ENCODE measurements around the gene HDGFL3. TPM values are rescaled to one million over a fixed set of nuclear protein-coding genes. Genes with fewer than 3 reads are reported as not detected.

HDGFL3 gene
- total and polyA plus RNA-seq, 10 of the 15 experiments (the other 5 are each of a cell fraction or from before 2014, with no cell fraction given) = 5.6 to 40.6 (median 15.8) TPM

DNA sequence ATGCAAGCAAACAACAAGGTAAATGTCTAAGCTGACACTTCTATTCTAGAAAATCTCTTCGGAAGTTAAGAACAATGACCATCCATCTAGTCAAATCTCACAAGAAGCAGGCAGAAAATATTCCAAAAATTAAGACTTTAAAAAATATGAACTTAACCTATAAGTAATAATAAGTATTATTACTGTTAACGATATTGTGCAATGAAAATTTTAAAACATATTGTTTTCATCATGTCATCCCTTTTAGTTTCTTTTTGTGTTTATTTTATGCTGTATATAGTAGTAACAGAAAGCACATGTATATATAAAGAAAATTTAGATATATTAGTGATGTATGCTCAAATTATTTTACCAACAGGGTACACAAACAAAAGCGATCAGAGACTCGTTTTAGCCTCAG lies 4.1 kb downstream of the HDGFL3 start (continued):
- TF ChIP-seq POLR2AphosphoS2 (IDR thresholded peaks at IDR 0.05; ENCODE audit: low read depth, low read length) (no peak), YBX1 (IDR thresholded peaks at IDR 0.05) (no peak)

DNA sequence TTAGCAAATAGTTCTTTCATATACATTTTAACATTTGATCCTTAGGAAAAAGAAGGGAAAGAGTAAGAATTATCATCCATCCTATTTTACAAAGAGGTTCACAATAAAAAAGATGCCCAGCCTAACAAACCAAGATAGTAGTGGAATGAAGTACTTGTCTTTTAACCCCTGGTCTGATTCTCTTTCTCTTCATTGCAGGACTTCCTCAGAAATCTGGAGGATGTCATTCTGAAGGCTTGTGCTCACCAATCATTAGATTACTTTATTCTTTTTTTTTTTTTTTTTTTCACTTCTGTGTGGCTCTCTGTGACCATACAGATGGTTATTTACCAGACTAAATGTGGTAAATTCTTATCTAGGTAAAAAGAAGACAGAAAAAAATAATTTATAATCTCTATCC lies 7.0 kb downstream of the HDGFL3 start:
- peak; percentile 13 for ATAC-seq
- TF ChIP-seq ZNF622 (IDR thresholded peaks at IDR 0.05) (no peak), TCF3 (IDR thresholded peaks at IDR 0.05; ENCODE audit: borderline replicate concordance, insufficient read depth, low read depth, low read length) (no peak), NKRF (conservative IDR thresholded peaks at IDR 0.05) (no peak), HDAC6 (IDR thresholded peaks at IDR 0.05; ENCODE audit: unreplicated experiment) (no peak)
- Histone ChIP-seq H3K27me3 (replicated peaks in 1 of 2; ENCODE audit: control insufficient read depth in 2 of 2, insufficient read depth in 2 of 2, low read length in 1 of 2) (no peaks in the 10 kb centered on the region), H3K9me3 (replicated peaks; ENCODE audit: control insufficient read depth, insufficient read depth, low read length) (no peaks in the 10 kb centered on the region), H3K4me2 (ENCODE audit: control insufficient read depth, insufficient read depth) (peak overlapping the region; percentile 81), H3K4me1 (ENCODE audit: control insufficient read depth, insufficient read depth, low read length) (peaks cover 28% of the 10 kb centered on the region), H3K36me3 (ENCODE audit: control insufficient read depth in 2 of 2, insufficient read depth in 2 of 2, low read length in 1 of 2) (no peaks in the 10 kb centered on the region), H3K4me3 (peak overlapping the region; percentile 46), H4K20me1 (ENCODE audit: control insufficient read depth, insufficient read depth) (no peaks in the 10 kb centered on the region), H3K9ac (ENCODE audit: control insufficient read depth, insufficient read depth, low read length) (no peak overlapping the region), H2AFZ (ENCODE audit: control insufficient read depth, low read depth, low read length) (no peak overlapping the region), H3K79me2 (ENCODE audit: control insufficient read depth, insufficient read depth, low read length) (peaks cover 95% of the 10 kb centered on the region), H3K27ac (ENCODE audit: control insufficient read depth, insufficient read depth) (peak overlapping the region; percentile 94)
- intact Hi-C loops (cut with micrococcal nuclease; ENCODE audit: unreplicated experiment) (loop anchor here (10.0 kb wide), 2 partner anchors 386 to 666 kb away; no protein-coding TSS in a partner anchor), in situ Hi-C loops (cut with MboI) (loop anchor here (25.0 kb wide), 1 partner anchor 1913 kb away; no protein-coding TSS in a partner anchor)
- TSS peak; percentile 97 for BruUV-seq (replicated peaks)
- CTCF ChIA-PET = interaction anchor here (0.6 to 0.9 kb wide), 2 partner anchors 12 to 99 kb away, joined by 3 read pairs; no protein-coding TSS in a partner anchor
- POLR2A ChIA-PET = no interaction called here
- no peak for DNase-seq (ENCODE audit: low read depth, low spot score)
- FAIRE-seq = no peak
- RAD21 ChIA-PET (ENCODE audit: unreplicated experiment) = interaction anchor here (0.5 kb wide), 1 partner anchor 9 kb away, joined by 4 read pairs; no protein-coding TSS in a partner anchor
- SMC1A ChIA-PET (ENCODE audit: uncharacterized antibody, unreplicated experiment) = interaction anchor here (0.9 to 1.1 kb wide), 3 partner anchors 39 to 206 kb away, joined by 3 to 4 read pairs (median 3); no protein-coding TSS in a partner anchor
